AG10803 (cell line): ENCODE measurements around the gene WDR11.

ENCODE experiments used
- DNase-seq: peaks from one replicate; pipeline ENCODE4 v3.0.0; 2010; ENCODE audit warnings: low read depth
- H3K4me3 ChIP-seq: 2 replicates; pipeline ENCODE4 v1.5.1; 2011; ENCODE audit warnings: mild to moderate bottlenecking, low read length, control low read depth
- CTCF ChIP-seq: conservative IDR thresholded peaks from 2 replicates; pipeline ENCODE4 v1.5.1; 2011; ENCODE audit warnings: mild to moderate bottlenecking, low read length, control low read depth, inconsistent platforms

Gene WDR11

GRCh38 chr10:120938822-120939221 is 87.7 kb downstream of the WDR11 start:
- DNase-seq, result no peak
- TF ChIP-seq CTCF, result no peak
- H3K4me3 ChIP-seq, result no peak overlapping the region

GRCh38 chr10:120940299-120940900 is 89.2 kb downstream of the WDR11 start:
- no peak overlapping the region for H3K4me3 ChIP-seq
- no peak for DNase-seq
- no peak for TF ChIP-seq CTCF

- no peak for DNase-seq
- H3K4me3 ChIP-seq, result no peak overlapping the region
- TF ChIP-seq CTCF, result no peak
Measured at GRCh38 chr10:120941501-120941900, 90.3 kb downstream of the WDR11 start.

GRCh38 chr10:120942806-120943413 is 91.7 kb downstream of the WDR11 start:
- H3K4me3 ChIP-seq, result no peak overlapping the region
- DNase-seq, result peak; percentile 66

GRCh38 chr10:120943542-120943941 is 92.4 kb downstream of the WDR11 start:
- H3K4me3 ChIP-seq, result no peak overlapping the region
- TF ChIP-seq CTCF, result no peak
- no peak for DNase-seq

More at GRCh38 chr10:120942806-120943413, 91.7 kb downstream of the WDR11 start:
- TF ChIP-seq CTCF, result peak; percentile 82

GRCh38 chr10:120944586-120945125 is 93.5 kb downstream of the WDR11 start:
- no peak for TF ChIP-seq CTCF
- no peak overlapping the region for H3K4me3 ChIP-seq
- DNase-seq, result no peak

GRCh38 chr10:120945182-120945581 is 94.0 kb downstream of the WDR11 start:
- TF ChIP-seq CTCF, result no peak
- H3K4me3 ChIP-seq, result no peak overlapping the region
- no peak for DNase-seq
